ENCODE data around the gene HIPK2.

HIPK2 gene

GRCh38 chr7:139702811-139703486 lies 74.8 kb downstream of the HIPK2 start:
- H3K36me3 ChIP-seq, result no peaks in the 10 kb centered on the region; the same call in 1 of the 2 replicates
- H3K27me3 ChIP-seq, result no peaks in the 10 kb centered on the region
- peaks cover 5% of the 10 kb centered on the region; the same call in 1 of the 2 replicates for H3K4me1 ChIP-seq
- no peak overlapping the region for H3K4me3 ChIP-seq (ENCODE audit: low read depth, low read length)
- no peak for TF ChIP-seq CTCF (IDR thresholded peaks at IDR 0.05; ENCODE audit: low read depth, low read length)
- no peaks in the 10 kb centered on the region for H3K9me3 ChIP-seq
- no peak for DNase-seq

GRCh38 chr7:139702313-139702731 lies 75.5 kb downstream of the HIPK2 start:
- H3K36me3 ChIP-seq, result no peaks in the 10 kb centered on the region; the same call in 1 of the 2 replicates
- H3K4me3 ChIP-seq (ENCODE audit: low read depth, low read length), result no peak overlapping the region
- H3K27me3 ChIP-seq, result no peaks in the 10 kb centered on the region
- H3K9me3 ChIP-seq, result no peaks in the 10 kb centered on the region
- no peak for TF ChIP-seq CTCF (IDR thresholded peaks at IDR 0.05; ENCODE audit: low read depth, low read length)
- peak; percentile 36 for DNase-seq
- H3K4me1 ChIP-seq, result peaks cover 5% of the 10 kb centered on the region; the same call in 1 of the 2 replicates

- Histone ChIP-seq H3K27me3 (no peaks in the 10 kb centered on the region), H3K4me1 (peaks cover 5% of the 10 kb centered on the region; the same call in 1 of the 2 replicates), H3K36me3 (no peaks in the 10 kb centered on the region; the same call in 1 of the 2 replicates), H3K9me3 (no peaks in the 10 kb centered on the region), H3K4me3 (ENCODE audit: low read depth, low read length) (no peak overlapping the region)
- no peak for TF ChIP-seq CTCF (IDR thresholded peaks at IDR 0.05; ENCODE audit: low read depth, low read length)
- no peak for DNase-seq
Measured at GRCh38 chr7:139701908-139702307, 75.9 kb downstream of the HIPK2 start.

GRCh38 chr7:139700505-139701235 lies 77.1 kb downstream of the HIPK2 start:
- H3K9me3 ChIP-seq, result no peaks in the 10 kb centered on the region
- peaks cover 5% of the 10 kb centered on the region; the same call in 1 of the 2 replicates for H3K4me1 ChIP-seq
- no peaks in the 10 kb centered on the region; the same call in 1 of the 2 replicates for H3K36me3 ChIP-seq
- no peak for DNase-seq
- H3K27me3 ChIP-seq, result no peaks in the 10 kb centered on the region
- no peak for TF ChIP-seq CTCF (IDR thresholded peaks at IDR 0.05; ENCODE audit: low read depth, low read length)
- H3K4me3 ChIP-seq (ENCODE audit: low read depth, low read length), result no peak overlapping the region

- TF ChIP-seq CTCF (IDR thresholded peaks at IDR 0.05; ENCODE audit: low read depth, low read length), result peak; percentile 13; the same call in 1 of the 2 replicates
- no peak for DNase-seq
- peaks cover 5% of the 10 kb centered on the region; the same call in 1 of the 2 replicates for H3K4me1 ChIP-seq
- no peaks in the 10 kb centered on the region for H3K9me3 ChIP-seq
- no peak overlapping the region for H3K4me3 ChIP-seq (ENCODE audit: low read depth, low read length)
- no peaks in the 10 kb centered on the region; the same call in 1 of the 2 replicates for H3K36me3 ChIP-seq
- H3K27me3 ChIP-seq, result no peaks in the 10 kb centered on the region
Measured at GRCh38 chr7:139699640-139700504, 77.9 kb downstream of the HIPK2 start.

All from BE2C (cell line).